Activated naive CD8-positive, alpha-beta T cell treated with anti-CD3 and anti-CD28 coated beads, Interleukin-2, amount 10 ng/mL, durations not matched to agents 7 days and 5 days (primary cell): ENCODE measurements around the gene MAN2B2. TPM values are rescaled to one million over a fixed set of nuclear protein-coding genes. Genes with fewer than 3 reads are reported as not detected.

Experiments used
- ATAC-seq: fragments of 150-1000 bp; cut with Tn5 transposase; one replicate; pipeline ENCODE4 v1.10.0; 2021; ENCODE audit warnings: low read depth, moderate library complexity
- POLR2A ChIA-PET: fragments of 350-600 bp; sonication (Branson Sonifier 250); formaldehyde crosslinking; loops from one replicate; lab custom pipeline; 2021; ENCODE audit warnings: antibody characterized with exemption; lab: Charles Lee
- DNase-seq: peaks from one replicate; pipeline ENCODE4 v3.0.0; 2021
- H3K27ac Mint-ChIP-seq: one replicate; pipeline ENCODE4 v1.8.0; 2022; ENCODE audit warnings: mild to moderate bottlenecking, mixed read lengths
- H3K27me3 Mint-ChIP-seq: one replicate; pipeline ENCODE4 v1.8.0; 2022; ENCODE audit warnings: mild to moderate bottlenecking, moderate library complexity, mixed read lengths
- H3K36me3 Mint-ChIP-seq: one replicate; pipeline ENCODE4 v1.8.0; 2021; ENCODE audit warnings: mild to moderate bottlenecking, mixed read lengths
- H3K4me1 Mint-ChIP-seq: one replicate; pipeline ENCODE4 v1.8.0; 2021; ENCODE audit warnings: mixed read lengths
- H3K4me3 Mint-ChIP-seq: one replicate; pipeline ENCODE4 v1.8.0; 2022; ENCODE audit warnings: mild to moderate bottlenecking, moderate library complexity, mixed read lengths
- H3K9me3 Mint-ChIP-seq: one replicate; pipeline ENCODE4 v1.8.0; 2021; ENCODE audit warnings: mixed read lengths
- total RNA-seq, 2 experiments: library from RNA; stranded (reverse); gene quantifications; one replicate each; pipeline ENCODE4 v1.2.3, GENCODE V29; 2021

MAN2B2 gene
- total RNA-seq, 2 experiments from 2014 or later = 36.0 to 38.2 TPM

DNA sequence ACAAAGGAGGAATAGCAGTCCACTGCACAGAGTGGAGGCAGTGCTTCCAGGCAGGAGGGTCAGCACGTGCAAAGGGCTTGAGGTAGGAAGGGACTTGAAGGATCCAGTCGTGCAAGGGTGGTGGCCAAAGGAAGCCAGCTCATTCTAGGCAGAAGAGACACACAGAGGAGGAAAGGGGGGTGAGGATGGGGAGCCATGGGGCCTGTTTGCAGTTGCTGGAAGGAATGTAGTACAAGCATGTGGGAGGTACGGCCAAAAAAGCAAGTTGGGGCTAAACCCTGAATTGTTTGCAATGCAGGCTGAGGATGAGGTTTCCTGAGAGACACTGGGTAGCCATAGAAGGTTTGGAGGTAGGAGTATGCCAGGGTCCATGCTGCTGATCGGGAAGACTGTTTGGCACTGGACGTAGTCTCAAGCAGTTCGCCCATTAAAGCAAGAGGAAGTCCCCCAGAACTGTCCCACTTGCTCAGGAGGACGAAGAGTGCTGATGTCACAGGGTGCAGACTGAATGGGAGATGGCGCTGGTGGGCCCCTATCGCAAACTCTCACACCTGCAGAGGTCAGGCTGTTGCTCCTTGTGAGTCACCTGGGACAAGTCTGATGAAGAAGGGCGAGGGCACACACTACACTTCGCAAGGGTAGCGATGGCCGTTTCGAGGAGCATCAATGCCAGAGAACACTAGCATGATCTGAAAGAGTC is 9.1 kb upstream of the MAN2B2 start:
- H3K9me3 Mint-ChIP-seq = no peaks in the 10 kb centered on the region
- no peak overlapping the region for H3K27ac Mint-ChIP-seq
- peaks cover 35% of the 10 kb centered on the region for H3K27me3 Mint-ChIP-seq
- no peak overlapping the region for H3K4me3 Mint-ChIP-seq
- ATAC-seq (no peak), DNase-seq (no peak)
- POLR2A ChIA-PET = no interaction called here
- H3K36me3 Mint-ChIP-seq = no peaks in the 10 kb centered on the region
- H3K4me1 Mint-ChIP-seq = peaks cover 11% of the 10 kb centered on the region

DNA sequence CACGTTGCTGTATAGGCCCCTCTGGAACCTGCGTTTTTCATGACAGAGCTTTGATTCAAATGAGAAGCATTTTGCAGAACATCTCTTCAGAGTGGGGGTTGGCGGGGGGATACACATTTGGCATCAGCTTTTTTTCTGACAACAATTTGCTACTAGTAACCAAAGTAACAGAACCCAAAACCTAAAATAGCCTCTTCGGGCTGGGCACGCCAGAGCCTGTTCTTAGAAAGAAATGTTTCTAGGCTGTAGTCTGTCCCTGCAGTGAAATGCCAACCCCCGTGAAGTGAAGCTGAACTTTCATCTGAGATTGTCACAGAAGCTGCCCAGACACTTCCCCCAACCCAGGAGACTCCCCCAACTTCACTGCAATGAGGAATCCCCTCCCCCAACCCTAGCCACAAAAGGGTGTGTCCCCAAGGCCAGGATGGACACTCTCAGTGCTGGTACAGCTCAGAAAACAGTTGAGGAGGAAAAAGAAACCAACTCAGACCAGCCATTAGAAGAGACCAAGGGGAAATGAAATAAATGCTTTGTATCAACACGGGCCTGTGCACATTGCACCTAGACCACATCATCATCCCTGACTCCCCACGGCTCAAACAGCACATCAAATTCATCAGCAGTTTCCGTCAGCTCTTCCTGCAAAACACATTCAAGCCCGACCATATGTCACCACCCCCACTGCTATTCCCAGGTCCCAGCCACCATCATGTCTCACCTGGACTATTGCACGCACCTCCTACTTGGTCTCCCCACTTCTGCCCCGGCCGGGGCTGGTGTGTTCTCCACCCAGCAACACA is 8.4 kb upstream of the MAN2B2 start:
- POLR2A ChIA-PET = no interaction called here
- ATAC-seq (no peak), DNase-seq (no peak)
- Mint-ChIP-seq H3K4me1 (peaks cover 4% of the 10 kb centered on the region), H3K27me3 (peaks cover 28% of the 10 kb centered on the region), H3K36me3 (no peaks in the 10 kb centered on the region), H3K27ac (no peak overlapping the region), H3K9me3 (no peaks in the 10 kb centered on the region), H3K4me3 (no peak overlapping the region)

DNA sequence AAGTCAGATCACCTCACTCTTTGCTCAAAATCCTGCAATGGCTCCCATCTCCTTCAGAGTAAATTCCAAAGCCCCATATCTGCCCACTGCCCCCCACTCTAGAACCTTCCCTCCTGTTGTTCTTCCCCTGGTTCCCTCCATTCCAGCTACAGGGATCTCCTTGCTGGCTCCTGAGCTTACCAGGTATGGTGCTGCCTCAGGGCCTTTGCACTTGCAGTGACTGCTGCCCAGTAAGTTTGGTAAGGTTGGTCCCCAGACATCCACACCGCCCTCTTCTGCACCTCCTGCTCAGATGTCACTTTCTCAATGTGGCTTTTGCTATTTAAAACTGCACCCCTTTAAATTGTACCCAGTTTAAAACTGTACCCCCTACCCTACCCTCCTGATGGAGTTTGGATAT is 7.8 kb upstream of the MAN2B2 start:
- ATAC-seq (no peak), DNase-seq (no peak)
- POLR2A ChIA-PET = no interaction called here
- Mint-ChIP-seq H3K9me3 (no peaks in the 10 kb centered on the region), H3K36me3 (no peaks in the 10 kb centered on the region), H3K4me3 (no peak overlapping the region), H3K27ac (no peak overlapping the region), H3K27me3 (peaks cover 22% of the 10 kb centered on the region), H3K4me1 (no peaks in the 10 kb centered on the region)

DNA sequence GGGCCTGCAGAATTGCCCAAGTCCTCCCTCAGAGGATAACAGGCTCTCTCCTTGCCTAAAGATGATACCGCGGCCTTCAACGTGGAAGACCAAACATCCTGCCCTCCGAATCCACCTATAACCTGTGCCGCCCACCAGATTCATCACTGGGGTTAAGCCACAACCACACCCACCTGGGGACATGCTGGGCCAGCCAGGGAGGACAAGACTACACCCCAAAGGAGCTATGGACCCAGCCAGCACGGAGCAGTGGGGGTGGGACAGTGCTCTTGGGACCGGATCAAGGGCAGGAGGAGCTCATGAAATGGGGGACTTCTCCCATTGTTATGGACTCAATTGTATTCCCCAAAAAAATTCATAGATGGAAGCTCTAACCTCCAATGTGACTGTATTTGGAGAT is 6.8 kb upstream of the MAN2B2 start:
- POLR2A ChIA-PET = interaction anchor here (0.7 kb wide), 1 partner anchor 388 kb away, joined by 3 read pairs; no protein-coding TSS in a partner anchor
- no peaks in the 10 kb centered on the region for H3K36me3 Mint-ChIP-seq
- DNase-seq (no peak), ATAC-seq (no peak)
- H3K9me3 Mint-ChIP-seq = no peaks in the 10 kb centered on the region
- no peak overlapping the region for H3K27ac Mint-ChIP-seq
- peaks cover 15% of the 10 kb centered on the region for H3K27me3 Mint-ChIP-seq
- no peaks in the 10 kb centered on the region for H3K4me1 Mint-ChIP-seq
- no peak overlapping the region for H3K4me3 Mint-ChIP-seq

DNA sequence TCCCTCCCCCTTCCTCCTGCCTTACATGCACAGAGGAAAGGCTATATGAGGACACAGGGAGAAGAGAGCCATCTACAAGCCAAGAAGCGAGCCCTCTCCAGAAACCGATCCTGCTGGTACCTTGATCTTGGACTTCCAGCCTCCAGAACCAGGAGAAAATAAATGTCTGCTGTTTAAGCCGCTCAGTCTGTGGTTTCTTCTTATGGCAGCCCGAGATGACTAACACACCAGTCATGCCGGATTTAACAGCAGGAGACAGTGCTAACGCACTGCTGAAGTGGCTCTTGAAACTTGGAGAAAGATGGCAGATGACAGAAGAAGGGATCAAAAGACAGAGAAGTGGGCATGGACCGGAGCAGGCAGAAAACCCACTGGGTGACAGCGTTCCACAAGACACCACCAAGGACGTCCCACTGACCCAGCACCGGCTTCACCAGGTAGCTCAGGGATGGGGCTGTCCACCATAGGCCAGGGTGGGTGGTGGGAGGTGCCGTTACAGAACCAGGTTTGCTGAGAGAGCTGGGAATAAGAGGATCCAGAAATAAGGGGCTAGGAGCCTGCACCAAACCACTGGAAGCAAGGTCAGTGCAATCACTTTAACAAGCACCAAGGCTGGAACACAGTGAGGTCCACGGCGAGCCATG is 6.2 kb upstream of the MAN2B2 start:
- no peak for DNase-seq
- ATAC-seq = no peak
- no peak overlapping the region for H3K27ac Mint-ChIP-seq
- peaks cover 15% of the 10 kb centered on the region for H3K27me3 Mint-ChIP-seq
- H3K9me3 Mint-ChIP-seq = no peaks in the 10 kb centered on the region
- POLR2A ChIA-PET = no interaction called here
- H3K4me1 Mint-ChIP-seq = no peaks in the 10 kb centered on the region
- no peaks in the 10 kb centered on the region for H3K36me3 Mint-ChIP-seq
- no peak overlapping the region for H3K4me3 Mint-ChIP-seq

DNA sequence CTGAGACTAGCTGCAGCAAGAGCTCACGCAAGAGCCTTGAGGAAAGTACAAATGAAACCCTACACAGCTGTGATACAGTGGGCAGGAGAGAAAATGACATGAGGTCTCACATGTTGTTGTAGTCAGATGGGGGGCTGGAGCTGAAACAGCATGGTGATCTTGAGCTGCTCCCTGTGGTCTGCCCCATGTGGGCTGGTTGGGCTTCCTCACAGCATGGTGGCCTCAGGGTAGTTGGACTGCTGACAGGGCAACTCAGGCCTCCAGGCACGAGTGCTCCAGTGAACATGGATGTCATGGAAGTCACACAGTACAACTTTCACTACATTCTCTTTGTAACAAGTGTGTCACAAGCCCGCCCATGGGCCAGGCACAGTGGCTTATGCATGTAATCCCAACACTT is 3.4 kb upstream of the MAN2B2 start:
- Mint-ChIP-seq H3K36me3 (no peaks in the 10 kb centered on the region), H3K4me1 (peaks cover 5% of the 10 kb centered on the region), H3K27ac (no peak overlapping the region), H3K9me3 (no peaks in the 10 kb centered on the region), H3K4me3 (no peak overlapping the region), H3K27me3 (no peaks in the 10 kb centered on the region)
- no peak for DNase-seq
- no peak for ATAC-seq
- POLR2A ChIA-PET = no interaction called here

DNA sequence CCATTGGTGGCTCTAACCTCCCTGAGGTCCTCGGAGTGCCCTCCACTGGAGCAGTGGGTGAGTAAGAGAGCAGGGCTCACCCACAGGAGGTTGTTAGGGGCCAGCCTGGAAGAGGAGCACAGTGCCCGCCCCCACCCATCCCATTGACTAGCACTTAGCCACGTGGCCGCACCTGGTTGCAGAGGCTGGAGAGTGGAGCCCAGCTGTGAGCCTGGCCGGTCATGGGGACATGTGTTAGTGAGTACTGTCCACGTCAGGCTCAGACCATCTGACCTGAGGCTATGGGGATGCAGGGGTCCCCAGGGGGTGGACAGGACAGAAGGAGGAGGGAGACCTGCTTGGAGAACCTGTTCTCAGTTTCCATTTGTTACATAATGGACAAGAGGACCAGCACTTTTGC is 1.4 kb upstream of the MAN2B2 start:
- Mint-ChIP-seq H3K36me3 (peaks cover 12% of the 10 kb centered on the region), H3K9me3 (no peaks in the 10 kb centered on the region), H3K27ac (no peak overlapping the region), H3K27me3 (no peaks in the 10 kb centered on the region), H3K4me1 (peaks cover 5% of the 10 kb centered on the region), H3K4me3 (no peak overlapping the region)
- no peak for DNase-seq
- no peak for ATAC-seq
- POLR2A ChIA-PET = interaction anchor here (1.2 to 2.2 kb wide), 3 partner anchors 10 to 122 kb away, joined by 3 to 15 read pairs (median 3); partner anchors contain the start of gene MRFAP1

DNA sequence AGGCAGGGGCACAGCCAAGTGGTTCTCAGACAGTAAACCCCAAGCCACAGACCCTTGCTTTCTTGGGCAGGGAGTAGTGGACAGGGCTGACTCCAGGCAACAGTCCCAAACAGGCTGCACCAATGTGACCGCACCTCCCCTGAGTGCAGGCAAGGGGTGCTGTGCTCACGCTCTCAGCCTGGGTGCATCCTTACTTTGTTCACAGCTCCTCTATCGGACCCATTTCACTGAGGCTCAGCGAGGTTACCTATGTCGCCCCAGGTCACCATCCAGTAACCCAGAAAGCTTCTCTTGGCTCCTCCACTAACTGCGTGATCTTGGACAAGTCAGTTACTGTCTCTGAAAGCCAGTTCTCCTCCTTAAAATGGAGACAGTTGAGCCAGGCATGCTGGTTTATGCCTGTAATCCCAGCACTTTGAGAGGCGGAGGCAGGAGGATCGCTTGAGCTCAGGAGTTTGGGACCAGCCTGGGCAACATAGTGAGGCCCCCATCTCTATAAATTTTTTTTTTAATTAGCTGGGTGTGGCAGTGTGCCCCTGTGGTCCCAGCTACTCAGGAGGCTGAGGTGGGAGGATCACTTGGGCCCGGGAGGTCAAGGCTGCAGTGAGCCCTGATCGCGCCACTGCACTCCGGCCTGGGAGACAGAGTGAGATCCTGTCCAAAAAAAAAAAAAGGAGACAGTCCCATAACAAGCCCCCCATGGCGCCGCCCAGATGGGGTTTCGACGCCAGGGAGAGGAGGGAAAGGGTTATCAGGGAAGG is 823 bp upstream of the MAN2B2 start:
- POLR2A ChIA-PET = interaction anchor here (0.6 to 2.2 kb wide), 10 partner anchors 14 to 484 kb away, joined by 3 to 15 read pairs (median 3); partner anchors contain the start of genes MRFAP1 and MRFAP1L1
- Mint-ChIP-seq H3K36me3 (peaks cover 15% of the 10 kb centered on the region), H3K4me3 (peak overlapping the region; percentile 87), H3K9me3 (no peaks in the 10 kb centered on the region), H3K27me3 (no peaks in the 10 kb centered on the region), H3K27ac (peak overlapping the region; percentile 83), H3K4me1 (peaks cover 5% of the 10 kb centered on the region)
- DNase-seq (no peak), ATAC-seq (no peak)

DNA sequence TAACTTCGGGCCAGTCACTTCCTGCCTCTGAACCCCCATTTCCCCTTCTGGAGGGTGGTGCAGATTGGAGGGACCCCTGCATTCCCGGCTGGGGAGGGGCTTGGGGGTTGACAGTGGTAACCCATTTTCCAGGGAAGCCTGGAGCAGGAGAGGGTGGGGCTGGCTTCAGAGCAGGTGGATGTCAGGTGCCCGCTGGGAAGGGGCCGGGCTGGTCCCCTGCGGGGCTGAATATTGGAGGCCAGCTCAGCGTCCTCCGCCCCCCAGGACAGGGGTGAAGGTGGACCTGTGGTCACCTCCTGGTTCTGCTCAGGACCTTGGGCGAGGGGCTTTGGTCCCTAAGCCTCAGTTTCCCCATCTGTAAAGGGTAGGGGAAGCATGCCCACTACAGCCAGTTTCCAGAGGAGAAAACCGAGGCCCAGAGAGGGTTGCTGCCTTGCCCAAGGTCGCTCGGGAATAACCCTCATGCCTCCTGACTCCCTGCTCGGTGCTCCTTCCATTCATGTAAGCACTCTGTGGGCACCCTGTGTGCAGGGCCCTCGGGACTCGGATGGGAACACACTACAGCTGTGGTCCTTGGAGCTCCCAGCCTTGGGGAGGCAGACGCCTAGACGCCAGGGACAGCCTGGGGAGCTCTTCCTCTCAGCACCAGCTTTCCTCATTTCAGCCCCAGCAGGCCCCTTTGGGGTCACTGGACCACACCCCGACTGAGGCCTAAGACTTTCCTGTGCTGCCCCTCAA is 683 bp downstream of the MAN2B2 start:
- peak overlapping the region; percentile 84 for H3K4me3 Mint-ChIP-seq
- peak overlapping the region; percentile 71 for H3K27ac Mint-ChIP-seq
- H3K36me3 Mint-ChIP-seq = peaks cover 30% of the 10 kb centered on the region
- DNase-seq (no peak), ATAC-seq (no peak)
- peaks cover 4% of the 10 kb centered on the region for H3K9me3 Mint-ChIP-seq
- no peaks in the 10 kb centered on the region for H3K27me3 Mint-ChIP-seq
- POLR2A ChIA-PET = interaction anchor here (1.0 to 1.6 kb wide), 4 partner anchors 13 to 312 kb away, joined by 3 read pairs; no protein-coding TSS in a partner anchor
- H3K4me1 Mint-ChIP-seq = peaks cover 9% of the 10 kb centered on the region

DNA sequence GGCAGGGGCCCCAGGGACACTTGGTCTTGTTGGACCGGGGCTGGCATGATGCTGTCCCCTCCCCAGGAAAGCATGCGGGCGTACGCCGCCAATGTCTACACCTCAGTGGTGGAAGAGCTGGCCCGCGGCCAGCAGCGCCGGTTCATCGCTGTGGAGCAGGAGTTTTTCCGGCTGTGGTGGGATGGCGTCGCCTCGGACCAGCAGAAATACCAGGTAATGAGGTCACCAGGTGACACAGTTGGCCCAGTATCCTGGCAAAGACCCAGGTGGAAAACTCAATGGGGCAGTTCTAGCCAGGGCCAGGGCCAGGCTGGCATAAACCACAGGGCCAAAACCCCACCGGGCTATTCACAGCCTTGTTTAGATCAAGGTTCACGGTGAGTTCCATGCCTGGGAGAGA is 1.5 kb downstream of the MAN2B2 start:
- Mint-ChIP-seq H3K36me3 (peaks cover 35% of the 10 kb centered on the region), H3K9me3 (peaks cover 4% of the 10 kb centered on the region), H3K27me3 (no peaks in the 10 kb centered on the region), H3K27ac (peak overlapping the region; percentile 69), H3K4me1 (peaks cover 9% of the 10 kb centered on the region), H3K4me3 (peak overlapping the region; percentile 84)
- DNase-seq (no peak), ATAC-seq (no peak)
- POLR2A ChIA-PET = no interaction called here

DNA sequence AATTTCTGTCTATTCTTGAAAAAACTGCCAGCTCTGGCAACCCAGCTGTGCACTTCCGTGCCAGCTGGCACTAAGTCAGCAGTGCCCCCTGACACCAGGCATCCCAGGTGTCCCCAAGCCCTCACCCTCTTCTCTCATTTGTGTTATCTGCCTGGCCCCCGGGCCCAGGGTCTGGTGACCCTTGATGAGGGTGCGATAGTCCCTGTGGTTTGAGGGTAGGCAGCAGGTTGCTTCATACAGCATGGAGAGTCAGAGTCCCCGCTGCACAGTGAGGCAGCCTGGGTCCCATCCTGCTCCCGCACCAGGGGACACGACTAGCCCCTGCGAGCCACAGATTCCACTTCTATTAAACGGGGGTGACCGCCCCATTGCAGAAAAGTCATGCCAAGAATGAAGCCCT is 1.9 kb downstream of the MAN2B2 start:
- POLR2A ChIA-PET = no interaction called here
- DNase-seq = no peak
- Mint-ChIP-seq H3K36me3 (peaks cover 35% of the 10 kb centered on the region), H3K9me3 (peaks cover 4% of the 10 kb centered on the region), H3K27me3 (no peaks in the 10 kb centered on the region), H3K4me1 (peaks cover 9% of the 10 kb centered on the region), H3K27ac (no peak overlapping the region), H3K4me3 (peak overlapping the region; percentile 31)
- no peak for ATAC-seq

DNA sequence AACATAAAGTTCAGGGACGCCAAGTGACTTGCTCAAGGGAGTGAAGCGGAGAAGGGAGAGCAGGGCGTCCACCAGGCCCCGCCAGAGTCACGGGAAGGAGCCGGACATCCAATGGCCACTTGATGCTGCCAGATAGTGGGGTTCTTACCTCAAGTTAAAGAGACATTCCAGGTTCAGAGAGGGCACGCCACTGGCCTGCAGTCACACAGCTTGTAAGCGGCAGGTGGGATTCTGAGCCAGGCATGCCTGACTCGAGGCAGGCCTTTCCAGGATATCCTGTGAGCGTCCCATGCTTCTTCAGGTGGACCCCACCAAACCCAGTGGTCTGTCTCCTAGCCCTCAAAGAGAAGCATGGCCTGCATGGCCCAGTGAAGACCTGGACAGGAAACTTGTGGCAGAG is 2.4 kb downstream of the MAN2B2 start:
- Mint-ChIP-seq H3K4me3 (no peak overlapping the region), H3K4me1 (peaks cover 9% of the 10 kb centered on the region), H3K27me3 (no peaks in the 10 kb centered on the region), H3K36me3 (peaks cover 38% of the 10 kb centered on the region), H3K9me3 (peaks cover 4% of the 10 kb centered on the region), H3K27ac (no peak overlapping the region)
- ATAC-seq = no peak
- POLR2A ChIA-PET = no interaction called here
- DNase-seq = no peak
